ENCODE data around the gene COL6A3.
"Not testable (repeated sequence)": the region's sequence is repeated elsewhere in the genome, so short reads cannot be mapped to it uniquely, and the experiment has no call there.

The COL6A3 gene

GRCh38 chr2:237379636-237380035 lies 34.3 kb downstream of the COL6A3 start:
- no peak for DNase-seq (ENCODE audit: low read depth in 3 of 3)

- no peak for DNase-seq (ENCODE audit: low read depth in 3 of 3)
These were observed 35.3 kb downstream of the COL6A3 start for GRCh38 chr2:237378650-237379049.

- no peak for DNase-seq (ENCODE audit: low read depth in 3 of 3)
These were observed 39.5 kb downstream of the COL6A3 start for GRCh38 chr2:237374284-237375060.

GRCh38 chr2:237371856-237372255 lies 42.1 kb downstream of the COL6A3 start:
- no peak for DNase-seq (ENCODE audit: low read depth in 3 of 3)

- DNase-seq (ENCODE audit: low read depth in 3 of 3) = no peak
These were observed 48.3 kb downstream of the COL6A3 start for GRCh38 chr2:237365671-237366070.

- no peak for DNase-seq (ENCODE audit: low read depth in 3 of 3)
These were observed 49.3 kb downstream of the COL6A3 start for GRCh38 chr2:237364655-237365054.

GRCh38 chr2:237361194-237362004 lies 52.6 kb downstream of the COL6A3 start:
- no peak for DNase-seq (ENCODE audit: low read depth in 3 of 3)

- DNase-seq (ENCODE audit: low read depth in 3 of 3) = no peak
These were observed 53.8 kb downstream of the COL6A3 start for GRCh38 chr2:237359894-237360780.

- DNase-seq (ENCODE audit: low read depth in 3 of 3) = no peak
These were observed 54.5 kb downstream of the COL6A3 start for GRCh38 chr2:237359518-237359840.

- DNase-seq (ENCODE audit: low read depth in 3 of 3) = no peak
These were observed 55.0 kb downstream of the COL6A3 start for GRCh38 chr2:237358721-237359517.

GRCh38 chr2:237355701-237356100 lies 58.3 kb downstream of the COL6A3 start:
- DNase-seq (ENCODE audit: low read depth in 3 of 3) = no peak

GRCh38 chr2:237354892-237355291 lies 59.1 kb downstream of the COL6A3 start:
- DNase-seq (ENCODE audit: low read depth in 3 of 3) = no peak

GRCh38 chr2:237354172-237354571 lies 59.8 kb downstream of the COL6A3 start:
- not testable (repeated sequence) for DNase-seq (ENCODE audit: low read depth in 3 of 3)

- no peak for DNase-seq (ENCODE audit: low read depth in 3 of 3)
These were observed 60.7 kb downstream of the COL6A3 start for GRCh38 chr2:237353215-237353614.

GRCh38 chr2:237352279-237352845 lies 61.6 kb downstream of the COL6A3 start:
- DNase-seq (ENCODE audit: low read depth in 3 of 3) = no peak

GRCh38 chr2:237351796-237352195 lies 62.2 kb downstream of the COL6A3 start:
- no peak for DNase-seq (ENCODE audit: low read depth in 3 of 3)

- DNase-seq (ENCODE audit: low read depth in 3 of 3) = no peak
These were observed 62.9 kb downstream of the COL6A3 start for GRCh38 chr2:237351046-237351445.

- no peak for DNase-seq (ENCODE audit: low read depth in 3 of 3)
These were observed 63.4 kb downstream of the COL6A3 start for GRCh38 chr2:237350597-237350996.

- no peak for DNase-seq (ENCODE audit: low read depth in 3 of 3)
These were observed 63.9 kb downstream of the COL6A3 start for GRCh38 chr2:237350070-237350469.

- DNase-seq (ENCODE audit: low read depth in 3 of 3) = no peak
These were observed 65.6 kb downstream of the COL6A3 start for GRCh38 chr2:237348281-237348865.
